Measurements from ENCODE around the gene CDH10. TPM values are rescaled to one million over a fixed set of nuclear protein-coding genes. Genes with fewer than 3 reads are reported as not detected.

Gene CDH10
- total RNA-seq, 3 donors from 2014 or later (not counting 1 experiment from before 2014, with no cell fraction given): not detected

- peaks cover 11 to 15% of the 10 kb centered on the region in 2 donors for H3K9me3 Mint-ChIP-seq
- no peak overlapping the region for H3K4me3 ChIP-seq (ENCODE audit: low read length)
- H3K27me3 Mint-ChIP-seq (ENCODE audit: low read depth in 2 of 2): no peaks in the 10 kb centered on the region
- ATAC-seq (no peak), DNase-seq (no peak)
- no peak overlapping the region for H3K27ac ChIP-seq (ENCODE audit: low read length)
- WGBS (ENCODE audit: insufficient coverage): 83% methylated on average over 2 of the region's 3 CpGs
- no peak overlapping the region for H3K27ac Mint-ChIP-seq
- H3K4me1 Mint-ChIP-seq: no peaks in the 10 kb centered on the region
- no peaks in the 10 kb centered on the region for H3K36me3 ChIP-seq (ENCODE audit: control insufficient read depth, insufficient read depth, low read length)
- no peak overlapping the region for H3K4me3 Mint-ChIP-seq
- no peaks in the 10 kb centered on the region for H3K27me3 ChIP-seq (ENCODE audit: control insufficient read depth, insufficient read depth, low read length)
- H3K9me3 ChIP-seq (ENCODE audit: control insufficient read depth, insufficient read depth, low read length): no peaks in the 10 kb centered on the region
- intact Hi-C loops (cut with micrococcal nuclease): no loop called here
- TF ChIP-seq CTCF (IDR thresholded peaks at IDR 0.05): no peak
- H3K4me1 ChIP-seq (ENCODE audit: control insufficient read depth, insufficient read depth, low read length): no peaks in the 10 kb centered on the region
- H3K36me3 Mint-ChIP-seq: no peaks in the 10 kb centered on the region
These were observed 55.2 kb downstream of the CDH10 start for GRCh38 chr5:24589566-24589965.

- Mint-ChIP-seq H3K4me3 (no peak overlapping the region), H3K9me3 (peaks cover 10 to 19% of the 10 kb centered on the region in 2 donors), H3K4me1 (no peaks in the 10 kb centered on the region), H3K27ac (no peak overlapping the region), H3K36me3 (peaks cover 9% of the 10 kb centered on the region), H3K27me3 (ENCODE audit: low read depth in 2 of 2) (no peaks in the 10 kb centered on the region)
- 97% methylated on average over 4 of the region's 4 CpGs for WGBS (ENCODE audit: insufficient coverage)
- no peak for ATAC-seq
- no peak overlapping the region for H3K27ac ChIP-seq (ENCODE audit: low read length)
- DNase-seq: no peak
- no peak for TF ChIP-seq CTCF (IDR thresholded peaks at IDR 0.05)
- H3K4me1 ChIP-seq (ENCODE audit: control insufficient read depth, insufficient read depth, low read length): no peaks in the 10 kb centered on the region
- H3K4me3 ChIP-seq (ENCODE audit: low read length): no peak overlapping the region
- no peaks in the 10 kb centered on the region for H3K27me3 ChIP-seq (ENCODE audit: control insufficient read depth, insufficient read depth, low read length)
- no peaks in the 10 kb centered on the region for H3K36me3 ChIP-seq (ENCODE audit: control insufficient read depth, insufficient read depth, low read length)
- no peaks in the 10 kb centered on the region for H3K9me3 ChIP-seq (ENCODE audit: control insufficient read depth, insufficient read depth, low read length)
- intact Hi-C loops (cut with micrococcal nuclease): no loop called here
These were observed 59.0 kb downstream of the CDH10 start for GRCh38 chr5:24585751-24586150.

DNA sequence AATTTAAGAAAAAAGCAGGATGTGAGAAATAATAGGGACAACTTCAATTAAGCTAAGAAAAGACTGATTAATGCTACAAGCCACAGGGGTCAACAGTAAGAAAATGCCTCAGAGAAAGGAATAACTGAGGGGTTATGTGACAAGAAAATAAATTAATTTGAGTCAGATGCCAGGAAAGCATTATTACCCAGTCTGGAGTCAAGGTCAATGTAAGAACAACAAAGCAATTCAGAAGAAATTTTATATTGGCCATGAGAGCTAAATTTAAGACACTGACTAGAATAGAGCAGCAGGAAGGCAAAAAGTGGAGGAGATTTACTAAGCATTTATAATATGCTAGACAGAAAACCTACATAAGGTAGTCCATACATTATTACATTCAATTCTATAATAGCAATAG is 73.5 kb downstream of the CDH10 start:
- TF ChIP-seq CTCF (IDR thresholded peaks at IDR 0.05): no peak
- H3K4me3 ChIP-seq (ENCODE audit: low read length): no peak overlapping the region
- no peaks in the 10 kb centered on the region for H3K4me1 ChIP-seq (ENCODE audit: control insufficient read depth, insufficient read depth, low read length)
- DNase-seq (no peak), ATAC-seq (no peak)
- H3K27me3 ChIP-seq (ENCODE audit: control insufficient read depth, insufficient read depth, low read length): no peaks in the 10 kb centered on the region
- intact Hi-C loops (cut with micrococcal nuclease): no loop called here
- no peaks in the 10 kb centered on the region for H3K4me1 Mint-ChIP-seq
- peaks cover 2% of the 10 kb centered on the region for H3K9me3 ChIP-seq (ENCODE audit: control insufficient read depth, insufficient read depth, low read length)
- no peak overlapping the region for H3K4me3 Mint-ChIP-seq
- H3K9me3 Mint-ChIP-seq: peaks cover 9 to 20% of the 10 kb centered on the region in 2 donors
- H3K27me3 Mint-ChIP-seq (ENCODE audit: low read depth in 2 of 2): no peaks in the 10 kb centered on the region
- no peaks in the 10 kb centered on the region for H3K36me3 ChIP-seq (ENCODE audit: control insufficient read depth, insufficient read depth, low read length)
- H3K27ac ChIP-seq (ENCODE audit: low read length): no peak overlapping the region
- H3K36me3 Mint-ChIP-seq: peaks cover 23% of the 10 kb centered on the region
- H3K27ac Mint-ChIP-seq: no peak overlapping the region

DNA sequence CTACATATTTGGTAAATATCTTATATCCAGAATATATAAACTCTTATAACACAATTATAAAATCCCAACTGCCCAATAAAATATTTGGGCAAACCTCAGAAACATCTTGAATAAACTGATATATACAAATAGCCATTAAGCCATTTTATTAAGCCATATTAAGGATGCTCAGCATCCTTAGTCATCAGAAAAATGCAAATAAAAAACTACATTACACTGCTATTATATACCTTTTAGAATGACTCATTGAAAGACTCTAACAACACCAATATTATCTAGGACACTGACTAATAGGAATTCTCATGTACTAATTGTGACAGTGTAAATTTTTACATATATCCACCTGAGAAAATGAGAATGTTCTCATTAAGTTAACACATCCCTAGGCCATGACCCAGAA is 77.8 kb downstream of the CDH10 start:
- H3K9me3 Mint-ChIP-seq: peaks cover 9 to 18% of the 10 kb centered on the region in 2 donors
- intact Hi-C loops (cut with micrococcal nuclease): no loop called here
- no peak overlapping the region for H3K27ac ChIP-seq (ENCODE audit: low read length)
- no peak for ATAC-seq
- H3K9me3 ChIP-seq (ENCODE audit: control insufficient read depth, insufficient read depth, low read length): peaks cover 2% of the 10 kb centered on the region
- H3K27me3 Mint-ChIP-seq (ENCODE audit: low read depth in 2 of 2): no peaks in the 10 kb centered on the region
- no peak for DNase-seq
- no peak for TF ChIP-seq CTCF (IDR thresholded peaks at IDR 0.05)
- no peaks in the 10 kb centered on the region for H3K36me3 ChIP-seq (ENCODE audit: control insufficient read depth, insufficient read depth, low read length)
- H3K4me1 Mint-ChIP-seq: no peaks in the 10 kb centered on the region
- H3K4me3 Mint-ChIP-seq: no peak overlapping the region
- H3K27me3 ChIP-seq (ENCODE audit: control insufficient read depth, insufficient read depth, low read length): no peaks in the 10 kb centered on the region
- no peak overlapping the region for H3K27ac Mint-ChIP-seq
- H3K36me3 Mint-ChIP-seq: peaks cover 17% of the 10 kb centered on the region
- H3K4me1 ChIP-seq (ENCODE audit: control insufficient read depth, insufficient read depth, low read length): no peaks in the 10 kb centered on the region
- H3K4me3 ChIP-seq (ENCODE audit: low read length): no peak overlapping the region

Data from natural killer cell (primary cell).